A549 (cell line): ENCODE measurements around the gene UFSP1. TPM values are rescaled to one million over a fixed set of nuclear protein-coding genes. Genes with fewer than 3 reads are reported as not detected.

Experiments
- ATAC-seq, 2 experiments: fragments of 200-7000 bp in 1 of 2; fragments of >200 bp in 1 of 2; cut with Nextera tagmentation in 1 of 2; cut with Tn5 transposase in 1 of 2; 3 replicates each; pipeline versions ENCODE4 v1.8.0 to v1.9.1; 2018 to 2020; ENCODE audit warnings: mild to moderate bottlenecking in 1 of 2, moderate library complexity in 1 of 2
- CTCF ChIA-PET: fragments of 300-600 bp; sonication (Branson Sonifier 250); formaldehyde crosslinking; extraction: SDS; loops from one replicate; lab custom pipeline; 2021; ENCODE audit warnings: antibody characterized with exemption, inconsistent platforms; lab: Yijun Ruan, JAX
- POLR2A ChIA-PET: fragments of 350-600 bp; formaldehyde crosslinking; extraction: SDS; loops from one replicate; lab custom pipeline; 2021; ENCODE audit warnings: antibody characterized with exemption, inconsistent platforms; lab: Yijun Ruan, JAX
- DNase-seq, 2 experiments: peaks; one replicate each; pipeline versions ENCODE4 v3.0.0 to v3.0.0-alpha.2; 2011 to 2016; ENCODE audit warnings: low read depth in 1 of 2, low spot score in 1 of 2
- FAIRE-seq: peaks from 2 replicates; lab custom pipeline; 2011; peaks lifted over from hg19 to GRCh38; lab: Jason Lieb, UNC
- H3K27ac ChIP-seq, 2 experiments: fragments of >200 bp; sonication (Bioruptor Twin); formaldehyde crosslinking; 3 replicates each; pipeline ENCODE4 v1.5.1; 2016 to 2017
- H3K4me1 ChIP-seq: fragments of >200 bp; sonication (Bioruptor Twin); formaldehyde crosslinking; 3 replicates; pipeline ENCODE4 v1.6.1; 2016
- H3K4me2 ChIP-seq: fragments of >200 bp; sonication (Bioruptor Twin); formaldehyde crosslinking; 3 replicates; pipeline ENCODE4 v1.6.1; 2016
- H3K4me3 ChIP-seq: fragments of >200 bp; sonication (Bioruptor Twin); formaldehyde crosslinking; 3 replicates; pipeline ENCODE4 v1.5.1; 2016
- H3K9me3 ChIP-seq: fragments of >200 bp; sonication (Bioruptor Twin); formaldehyde crosslinking; 3 replicates; pipeline ENCODE4 v1.6.1; 2016
- BHLHE40 ChIP-seq: IDR thresholded peaks from 2 replicates; pipeline ENCODE4 v1.6.1; 2012; ENCODE audit warnings: low read depth, low read length, inconsistent platforms
- CEBPB ChIP-seq, 2 experiments: fragments of >200 bp in 1 of 2; sonication (Bioruptor Twin) in 1 of 2; formaldehyde crosslinking in 1 of 2; IDR thresholded peaks; 2 replicates each; pipeline ENCODE4 v1.6.1; 2012 to 2016
- EP300 ChIP-seq, 2 experiments: fragments of >200 bp; sonication (Bioruptor Twin); formaldehyde crosslinking; IDR thresholded peaks; 2 replicates in 1 of 2; 3 replicates in 1 of 2; pipeline ENCODE4 v1.6.1; 2016 to 2017
- FOSB ChIP-seq: fragments of 250-450 bp; sonication (Bioruptor Pico); IDR thresholded peaks from 2 replicates; pipeline ENCODE4 v1.5.0; 2020; ENCODE audit warnings: mild to moderate bottlenecking, moderate library complexity
- FOSL2 ChIP-seq, 2 experiments: fragments of 450-650 bp in 1 of 2; fragments of >200 bp in 1 of 2; sonication (Bioruptor Twin) in 1 of 2; formaldehyde crosslinking; IDR thresholded peaks; 2 replicates each; pipeline versions ENCODE4 v1.5.0 to v1.6.1; 2016 to 2020; ENCODE audit warnings: mild to moderate bottlenecking in 1 of 2, moderate library complexity in 1 of 2
- HEYL ChIP-seq: fragments of 250-450 bp; sonication (Bioruptor Pico); IDR thresholded peaks from 2 replicates; pipeline ENCODE4 v1.8.0; 2021; ENCODE audit warnings: mild to moderate bottlenecking, moderate library complexity
- JUNB ChIP-seq: fragments of >200 bp; sonication (Bioruptor Twin); formaldehyde crosslinking; IDR thresholded peaks from 2 replicates; pipeline ENCODE4 v1.6.1; 2016
- KDM5A ChIP-seq: fragments of 200-600 bp; sonication (generic); IDR thresholded peaks from 2 replicates; pipeline ENCODE4 v1.6.1; 2016; ENCODE audit warnings: antibody characterized with exemption, mild to moderate bottlenecking
- MAFK ChIP-seq: fragments of 450-650 bp; IDR thresholded peaks from 2 replicates; pipeline ENCODE4 v1.6.1; 2014; ENCODE audit not compliant: partially characterized antibody
- MAZ ChIP-seq: fragments of 150-350 bp; IDR thresholded peaks from 2 replicates; pipeline ENCODE4 v1.6.1; 2014; ENCODE audit warnings: antibody characterized with exemption, low read depth, low read length, borderline replicate concordance
- MYC ChIP-seq: IDR thresholded peaks from 2 replicates; pipeline ENCODE4 v1.6.1; 2012; ENCODE audit warnings: mild to moderate bottlenecking, inconsistent platforms, low read length, improper control_type of control experiment, borderline replicate concordance
- NFE2L2 ChIP-seq: fragments of 150-350 bp; conservative IDR thresholded peaks from 2 replicates; pipeline ENCODE4 v1.6.1; 2014; ENCODE audit warnings: low read length
- SMC3 ChIP-seq: fragments of >200 bp; sonication (Bioruptor Twin); formaldehyde crosslinking; IDR thresholded peaks from 3 replicates; pipeline ENCODE4 v1.6.1; 2018; ENCODE audit warnings: inconsistent platforms
- TFCP2L1 ChIP-seq: fragments of 250-450 bp; sonication (Bioruptor Pico); IDR thresholded peaks from 2 replicates; pipeline ENCODE4 v1.5.0; 2021; ENCODE audit warnings: mild to moderate bottlenecking
- TP53 ChIP-seq: fragments of 250-450 bp; sonication (Bioruptor Pico); IDR thresholded peaks from 2 replicates; pipeline ENCODE4 v1.5.0; 2021; ENCODE audit warnings: mild to moderate bottlenecking, moderate library complexity
- ZNF302 ChIP-seq: fragments of 250-450 bp; sonication (Bioruptor Pico); IDR thresholded peaks from 2 replicates; pipeline ENCODE4 v1.9.0; 2021; ENCODE audit warnings: inconsistent platforms, mild to moderate bottlenecking, moderate library complexity
- WGBS: methylation state at CpG from one replicate; pipeline ENCODE4 v1.1.6; 2017; ENCODE audit errors: missing lambda C conversion rate; 5-methylcytosine and 5-hydroxymethylcytosine counted together
- polyA plus RNA-seq, 4 experiments: library from polyadenylated mRNA; depleted of rRNA in 3 of 4; stranded (reverse); fragments of >200 nt; fragmentation: RNase III in 1 of 4; extraction: RNeasy Plus Mini Kit Qiagen cat#74134 plus additional on column Dnase treatment in 1 of 4; gene quantifications; 2 replicates in 3 of 4; 3 replicates in 1 of 4; pipeline ENCODE4 v1.2.3, GENCODE V29; 2011 to 2017
- TF ChIP-seq, protein P1 (sequence below): fragments of >200 bp; sonication (Bioruptor Twin); formaldehyde crosslinking; IDR thresholded peaks from 3 replicates; pipeline ENCODE4 v1.6.1; 2016
- TF ChIP-seq, protein P2 (sequence below): fragments of >200 bp; sonication (Bioruptor Twin); formaldehyde crosslinking; IDR thresholded peaks from 3 replicates; pipeline ENCODE4 v1.5.1; 2016
- TF ChIP-seq, protein P3 (sequence below): fragments of 150-350 bp; IDR thresholded peaks from 2 replicates; pipeline ENCODE4 v1.6.1; 2014; ENCODE audit warnings: low read depth, mild to moderate bottlenecking, low read length
- TF ChIP-seq, protein P4 (sequence below): IDR thresholded peaks from 2 replicates; pipeline ENCODE4 v1.6.1; 2012

UFSP1 gene
- polyA plus RNA-seq, 2 of the 4 experiments (the other 2 are of a cell fraction), result 1.9 to 6.9 TPM

DNA sequence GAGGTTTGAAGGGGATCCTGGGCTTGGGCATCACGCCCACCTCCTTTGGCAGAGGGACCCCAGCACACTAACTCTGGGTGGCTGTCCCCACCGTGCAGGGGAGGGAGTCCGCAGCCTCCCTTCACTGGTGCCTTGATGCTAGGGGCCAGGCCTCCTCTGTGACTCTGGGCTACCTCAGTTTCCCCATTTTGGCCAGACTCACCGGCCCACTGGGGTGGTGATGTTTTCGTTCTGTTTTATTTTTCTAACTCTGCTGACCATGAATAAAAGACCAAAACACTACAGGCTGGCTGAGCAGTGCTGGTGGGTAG is 22.8 kb downstream of the UFSP1 start:
- TF ChIP-seq CEBPB (IDR thresholded peaks at IDR 0.05), result no peak
- TF ChIP-seq, protein P1, sequence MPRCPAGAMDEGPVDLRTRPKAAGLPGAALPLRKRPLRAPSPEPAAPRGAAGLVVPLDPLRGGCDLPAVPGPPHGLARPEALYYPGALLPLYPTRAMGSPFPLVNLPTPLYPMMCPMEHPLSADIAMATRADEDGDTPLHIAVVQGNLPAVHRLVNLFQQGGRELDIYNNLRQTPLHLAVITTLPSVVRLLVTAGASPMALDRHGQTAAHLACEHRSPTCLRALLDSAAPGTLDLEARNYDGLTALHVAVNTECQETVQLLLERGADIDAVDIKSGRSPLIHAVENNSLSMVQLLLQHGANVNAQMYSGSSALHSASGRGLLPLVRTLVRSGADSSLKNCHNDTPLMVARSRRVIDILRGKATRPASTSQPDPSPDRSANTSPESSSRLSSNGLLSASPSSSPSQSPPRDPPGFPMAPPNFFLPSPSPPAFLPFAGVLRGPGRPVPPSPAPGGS, result no peak
- TF ChIP-seq MYC, result no peak
- no peak for TF ChIP-seq FOSL2 (IDR thresholded peaks at IDR 0.05)
- TF ChIP-seq FOSL2 (CRISPR knock-in tag; IDR thresholded peaks at IDR 0.05), result no peak
- TF ChIP-seq, protein P2, sequence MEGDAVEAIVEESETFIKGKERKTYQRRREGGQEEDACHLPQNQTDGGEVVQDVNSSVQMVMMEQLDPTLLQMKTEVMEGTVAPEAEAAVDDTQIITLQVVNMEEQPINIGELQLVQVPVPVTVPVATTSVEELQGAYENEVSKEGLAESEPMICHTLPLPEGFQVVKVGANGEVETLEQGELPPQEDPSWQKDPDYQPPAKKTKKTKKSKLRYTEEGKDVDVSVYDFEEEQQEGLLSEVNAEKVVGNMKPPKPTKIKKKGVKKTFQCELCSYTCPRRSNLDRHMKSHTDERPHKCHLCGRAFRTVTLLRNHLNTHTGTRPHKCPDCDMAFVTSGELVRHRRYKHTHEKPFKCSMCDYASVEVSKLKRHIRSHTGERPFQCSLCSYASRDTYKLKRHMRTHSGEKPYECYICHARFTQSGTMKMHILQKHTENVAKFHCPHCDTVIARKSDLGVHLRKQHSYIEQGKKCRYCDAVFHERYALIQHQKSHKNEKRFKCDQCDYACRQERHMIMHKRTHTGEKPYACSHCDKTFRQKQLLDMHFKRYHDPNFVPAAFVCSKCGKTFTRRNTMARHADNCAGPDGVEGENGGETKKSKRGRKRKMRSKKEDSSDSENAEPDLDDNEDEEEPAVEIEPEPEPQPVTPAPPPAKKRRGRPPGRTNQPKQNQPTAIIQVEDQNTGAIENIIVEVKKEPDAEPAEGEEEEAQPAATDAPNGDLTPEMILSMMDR, result no peak
- TF ChIP-seq EP300 (IDR thresholded peaks at IDR 0.05), result no peak
- TF ChIP-seq JUNB, result no peak
- no peak for TF ChIP-seq SMC3
- TF ChIP-seq, protein P3, sequence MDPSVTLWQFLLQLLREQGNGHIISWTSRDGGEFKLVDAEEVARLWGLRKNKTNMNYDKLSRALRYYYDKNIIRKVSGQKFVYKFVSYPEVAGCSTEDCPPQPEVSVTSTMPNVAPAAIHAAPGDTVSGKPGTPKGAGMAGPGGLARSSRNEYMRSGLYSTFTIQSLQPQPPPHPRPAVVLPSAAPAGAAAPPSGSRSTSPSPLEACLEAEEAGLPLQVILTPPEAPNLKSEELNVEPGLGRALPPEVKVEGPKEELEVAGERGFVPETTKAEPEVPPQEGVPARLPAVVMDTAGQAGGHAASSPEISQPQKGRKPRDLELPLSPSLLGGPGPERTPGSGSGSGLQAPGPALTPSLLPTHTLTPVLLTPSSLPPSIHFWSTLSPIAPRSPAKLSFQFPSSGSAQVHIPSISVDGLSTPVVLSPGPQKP, result no peak
- TF ChIP-seq BHLHE40, result no peak
- no peak for TF ChIP-seq TFCP2L1 (CRISPR knock-in tag)
- no peak for TF ChIP-seq ZNF302 (CRISPR knock-in tag)
- no peak for TF ChIP-seq HEYL
- no peak for TF ChIP-seq KDM5A
- no peaks in the 10 kb centered on the region for H3K9me3 ChIP-seq
- WGBS, result 79% methylated on average over 5 of the region's 5 CpGs
- FAIRE-seq, result no peak
- POLR2A ChIA-PET, result interaction anchor here (0.8 to 1.0 kb wide), 3 partner anchors 8 to 161 kb away, joined by 3 to 4 read pairs (median 3); partner anchors contain the start of genes POP7 and SRRT
- peak overlapping the region; percentile 69 for H3K4me3 ChIP-seq
- peak overlapping the region; percentile 95 to 98 for H3K27ac ChIP-seq
- no peak for ATAC-seq
- no peak for DNase-seq
- H3K4me1 ChIP-seq, result peaks cover 22% of the 10 kb centered on the region
- CTCF ChIA-PET, result interaction anchor here (1.0 to 1.6 kb wide), 2 partner anchors 9 to 15 kb away, joined by 3 to 6 read pairs; partner anchors contain the start of gene SLC12A9
- peak overlapping the region; percentile 80 for H3K4me2 ChIP-seq

DNA sequence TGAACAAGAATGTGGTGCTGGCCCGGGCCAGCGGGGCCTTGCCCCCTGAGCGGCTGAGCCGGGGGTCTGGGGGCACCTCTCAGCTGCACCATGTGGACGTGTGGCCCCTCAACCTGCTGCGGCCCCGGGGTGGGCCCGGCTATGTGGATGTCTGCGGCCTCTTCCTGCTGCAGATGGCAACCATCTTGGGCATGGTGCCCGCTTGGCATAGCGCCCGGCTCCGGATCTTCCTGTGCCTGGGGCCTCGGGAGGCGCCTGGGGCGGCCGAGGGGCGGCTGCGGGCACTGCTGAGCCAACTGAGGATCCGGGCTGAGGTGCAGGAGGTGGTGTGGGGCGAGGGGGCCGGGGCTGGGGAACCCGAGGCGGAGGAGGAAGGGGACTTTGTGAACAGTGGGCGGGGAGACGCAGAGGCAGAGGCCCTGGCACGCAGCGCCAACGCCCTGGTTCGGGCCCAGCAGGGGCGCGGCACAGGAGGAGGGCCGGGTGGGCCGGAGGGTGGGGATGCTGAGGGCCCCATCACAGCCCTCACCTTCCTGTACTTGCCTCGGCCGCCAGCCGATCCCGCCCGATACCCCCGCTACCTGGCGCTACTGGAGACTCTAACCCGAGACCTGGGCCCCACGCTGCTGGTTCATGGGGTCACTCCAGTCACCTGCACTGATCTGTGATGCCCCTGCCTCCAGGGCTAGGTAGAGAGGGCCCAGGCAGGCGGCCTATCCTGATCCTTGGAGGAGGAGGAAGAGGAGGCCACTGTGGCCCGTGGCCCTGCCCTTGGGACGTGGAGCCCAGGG is 23.4 kb downstream of the UFSP1 start:
- ATAC-seq (no peak; a peak in 1 of 6 replicates), DNase-seq (no peak), FAIRE-seq (no peak)
- TF ChIP-seq FOSB (CRISPR knock-in tag) (no peak), MAZ (no peak), NFE2L2 (no peak), JUNB (no peak), ZNF302 (CRISPR knock-in tag) (no peak), MAFK (no peak), TP53 (CRISPR knock-in tag) (no peak)
- TF ChIP-seq, protein P1, result no peak
- TF ChIP-seq, protein P4, sequence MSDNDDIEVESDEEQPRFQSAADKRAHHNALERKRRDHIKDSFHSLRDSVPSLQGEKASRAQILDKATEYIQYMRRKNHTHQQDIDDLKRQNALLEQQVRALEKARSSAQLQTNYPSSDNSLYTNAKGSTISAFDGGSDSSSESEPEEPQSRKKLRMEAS, result no peak
- TF ChIP-seq, protein P2, result no peak
- POLR2A ChIA-PET, result interaction anchor here (0.8 to 1.0 kb wide), 3 partner anchors 9 to 160 kb away, joined by 3 to 4 read pairs (median 3); partner anchors contain the start of genes POP7 and SRRT
- Histone ChIP-seq H3K9me3 (no peaks in the 10 kb centered on the region), H3K27ac (peak overlapping the region; percentile 95 to 98), H3K4me2 (peak overlapping the region; percentile 80), H3K4me1 (peaks cover 22% of the 10 kb centered on the region), H3K4me3 (no peak overlapping the region)
- CTCF ChIA-PET, result interaction anchor here (1.0 to 5.3 kb wide), 3 partner anchors 9 to 14 kb away, joined by 3 to 44 read pairs (median 6); partner anchors contain the start of gene SLC12A9
- 92% methylated on average over 26 of the region's 46 CpGs for WGBS
